Neural crest cell (in vitro differentiated cells): ENCODE data around the gene CCDC80. TPM values are rescaled to one million over a fixed set of nuclear protein-coding genes. Genes with fewer than 3 reads are reported as not detected.

Experiments used
- DNase-seq: peaks from one replicate; pipeline ENCODE4 v3.0.0; 2021; ENCODE audit warnings: low read depth, mixed read lengths, low spot score
- H3K27ac Mint-ChIP-seq: one replicate; pipeline ENCODE4 v1.8.0; 2021; ENCODE audit warnings: mild to moderate bottlenecking, mixed read lengths; ENCODE audit not compliant: unreplicated experiment
- H3K27me3 Mint-ChIP-seq: 2 replicates; pipeline ENCODE4 v1.8.0; 2021; ENCODE audit warnings: low read depth, mild to moderate bottlenecking, mixed read lengths
- H3K36me3 Mint-ChIP-seq: 2 replicates; pipeline ENCODE4 v1.8.0; 2021; ENCODE audit warnings: low read depth, mild to moderate bottlenecking, mixed read lengths
- H3K4me1 Mint-ChIP-seq: 2 replicates; pipeline ENCODE4 v1.8.0; 2021; ENCODE audit warnings: mixed read lengths
- H3K4me3 Mint-ChIP-seq: one replicate; pipeline ENCODE4 v1.8.0; 2021; ENCODE audit warnings: mild to moderate bottlenecking, mixed read lengths
- H3K9me3 Mint-ChIP-seq: 2 replicates; pipeline ENCODE4 v1.8.0; 2021; ENCODE audit warnings: mixed read lengths
- total RNA-seq: library from RNA; stranded (reverse); gene quantifications from 2 replicates; pipeline ENCODE4 v1.2.1, GENCODE V29; 2021
- TF ChIP-seq, protein P1 (sequence below): fragments of 200-600 bp; sonication (generic); conservative IDR thresholded peaks from 2 replicates; pipeline ENCODE4 v1.5.0; 2021; ENCODE audit warnings: antibody characterized with exemption, mild to moderate bottlenecking

Gene CCDC80
- total RNA-seq, 1 donor from 2014 or later: 42.1 TPM

GRCh38 chr3:112633191-112633590 lies 7.8 kb downstream of the CCDC80 start:
- TF ChIP-seq, protein P1, sequence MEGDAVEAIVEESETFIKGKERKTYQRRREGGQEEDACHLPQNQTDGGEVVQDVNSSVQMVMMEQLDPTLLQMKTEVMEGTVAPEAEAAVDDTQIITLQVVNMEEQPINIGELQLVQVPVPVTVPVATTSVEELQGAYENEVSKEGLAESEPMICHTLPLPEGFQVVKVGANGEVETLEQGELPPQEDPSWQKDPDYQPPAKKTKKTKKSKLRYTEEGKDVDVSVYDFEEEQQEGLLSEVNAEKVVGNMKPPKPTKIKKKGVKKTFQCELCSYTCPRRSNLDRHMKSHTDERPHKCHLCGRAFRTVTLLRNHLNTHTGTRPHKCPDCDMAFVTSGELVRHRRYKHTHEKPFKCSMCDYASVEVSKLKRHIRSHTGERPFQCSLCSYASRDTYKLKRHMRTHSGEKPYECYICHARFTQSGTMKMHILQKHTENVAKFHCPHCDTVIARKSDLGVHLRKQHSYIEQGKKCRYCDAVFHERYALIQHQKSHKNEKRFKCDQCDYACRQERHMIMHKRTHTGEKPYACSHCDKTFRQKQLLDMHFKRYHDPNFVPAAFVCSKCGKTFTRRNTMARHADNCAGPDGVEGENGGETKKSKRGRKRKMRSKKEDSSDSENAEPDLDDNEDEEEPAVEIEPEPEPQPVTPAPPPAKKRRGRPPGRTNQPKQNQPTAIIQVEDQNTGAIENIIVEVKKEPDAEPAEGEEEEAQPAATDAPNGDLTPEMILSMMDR: no peak
- Mint-ChIP-seq H3K4me1 (peaks cover 66% of the 10 kb centered on the region), H3K36me3 (peaks cover 7% of the 10 kb centered on the region), H3K27me3 (no peaks in the 10 kb centered on the region), H3K4me3 (no peak overlapping the region), H3K9me3 (peaks cover 2% of the 10 kb centered on the region), H3K27ac (no peak overlapping the region)
- no peak for DNase-seq

GRCh38 chr3:112632596-112632995 lies 8.3 kb downstream of the CCDC80 start:
- no peaks in the 10 kb centered on the region for H3K27me3 Mint-ChIP-seq
- H3K36me3 Mint-ChIP-seq: peaks cover 4% of the 10 kb centered on the region
- H3K9me3 Mint-ChIP-seq: no peaks in the 10 kb centered on the region
- DNase-seq: no peak
- no peak overlapping the region for H3K4me3 Mint-ChIP-seq
- TF ChIP-seq, protein P1: no peak
- H3K27ac Mint-ChIP-seq: no peak overlapping the region
- peaks cover 67% of the 10 kb centered on the region for H3K4me1 Mint-ChIP-seq

- H3K4me3 Mint-ChIP-seq: no peak overlapping the region
- no peaks in the 10 kb centered on the region for H3K9me3 Mint-ChIP-seq
- H3K27ac Mint-ChIP-seq: no peak overlapping the region
- peaks cover 58% of the 10 kb centered on the region for H3K4me1 Mint-ChIP-seq
- H3K36me3 Mint-ChIP-seq: no peaks in the 10 kb centered on the region
- TF ChIP-seq, protein P1: no peak
- DNase-seq: no peak
- H3K27me3 Mint-ChIP-seq: no peaks in the 10 kb centered on the region
Observed at GRCh38 chr3:112631257-112631656, 9.7 kb downstream of the CCDC80 start.

- no peaks in the 10 kb centered on the region for H3K9me3 Mint-ChIP-seq
- no peak for DNase-seq
- H3K4me3 Mint-ChIP-seq: no peak overlapping the region
- peaks cover 43% of the 10 kb centered on the region for H3K4me1 Mint-ChIP-seq
- H3K27me3 Mint-ChIP-seq: no peaks in the 10 kb centered on the region
- TF ChIP-seq, protein P1: no peak
- H3K36me3 Mint-ChIP-seq: no peaks in the 10 kb centered on the region
- no peak overlapping the region for H3K27ac Mint-ChIP-seq
Observed at GRCh38 chr3:112629425-112629824, 11.5 kb downstream of the CCDC80 start.

DNA sequence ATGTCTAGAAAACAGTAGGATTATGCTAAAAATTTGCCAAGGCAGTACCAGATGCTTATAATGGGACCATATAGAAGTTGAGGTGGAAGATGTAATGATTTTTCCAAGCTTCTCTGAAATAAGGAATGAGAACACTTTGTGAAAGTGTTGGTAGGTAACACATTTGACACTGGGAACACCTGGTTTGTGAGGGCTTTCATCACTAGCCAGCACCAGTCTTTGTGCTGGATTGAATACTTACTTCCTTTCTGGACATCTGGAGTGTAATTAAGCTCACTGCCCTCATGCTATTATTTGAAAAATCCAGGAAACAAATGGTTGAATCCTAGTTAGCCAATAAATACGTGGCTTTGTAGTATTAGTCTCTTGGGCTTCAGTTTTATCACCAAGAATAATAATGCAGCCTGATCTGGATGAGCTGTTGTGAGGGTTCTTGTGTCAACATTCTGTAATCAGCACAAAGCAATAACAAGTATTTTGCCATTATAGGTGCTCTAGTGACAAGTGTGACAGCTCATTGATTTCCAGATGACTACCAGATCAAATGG lies 12.9 kb downstream of the CCDC80 start:
- Mint-ChIP-seq H3K4me3 (no peak overlapping the region), H3K27me3 (no peaks in the 10 kb centered on the region), H3K36me3 (no peaks in the 10 kb centered on the region), H3K4me1 (peaks cover 28% of the 10 kb centered on the region), H3K9me3 (no peaks in the 10 kb centered on the region), H3K27ac (no peak overlapping the region)
- DNase-seq: no peak
- TF ChIP-seq, protein P1: no peak
